Ovary (tissue), 3 donors: ENCODE data around the gene METRNL.

Source experiments
- CTCF ChIP-seq, 3 donors: fragments of 450-650 bp in 2 of 3; fragments of 200-600 bp in 1 of 3; IDR thresholded peaks; one replicate each; pipeline versions ENCODE4 v1.5.1 to v1.8.0; 2016 to 2022; ENCODE audit warnings: antibody characterized with exemption in 3 of 3, mild to moderate bottlenecking in 1 of 3
- EP300 ChIP-seq: sonication (generic); formaldehyde crosslinking; IDR thresholded peaks from one replicate; pipeline ENCODE4 v1.6.1; 2017; ENCODE audit warnings: antibody characterized with exemption
- POLR2A ChIP-seq: fragments of 450-650 bp; IDR thresholded peaks from one replicate; pipeline ENCODE4 v1.6.1; 2017; ENCODE audit warnings: antibody characterized with exemption, mild to moderate bottlenecking, moderate library complexity
- donor health status: DM: no; HTN: no; CAD: no.

GRCh38 chr17:83100220-83100852 lies 20.9 kb downstream of the METRNL start:
- TF ChIP-seq CTCF (IDR thresholded peaks at IDR 0.05) (no peak), EP300 (no peak), POLR2A (no peak)
